Smooth muscle cell of the brain vasculature (primary cell): Measurements from ENCODE around the gene AMACR.
A peak's percentile ranks its signal among the peaks of the same experiment; 100 is the strongest.

Source experiments
- DNase-seq: peaks from one replicate; pipeline ENCODE4 v3.0.0-alpha.2; 2012; ENCODE audit warnings: low read depth, low spot score

AMACR gene

GRCh38 chr5:34007201-34007620, 639 bp downstream of the AMACR start:
- DNase-seq = no peak

GRCh38 chr5:34005681-34006080, 2.2 kb downstream of the AMACR start:
- no peak for DNase-seq

DNA sequence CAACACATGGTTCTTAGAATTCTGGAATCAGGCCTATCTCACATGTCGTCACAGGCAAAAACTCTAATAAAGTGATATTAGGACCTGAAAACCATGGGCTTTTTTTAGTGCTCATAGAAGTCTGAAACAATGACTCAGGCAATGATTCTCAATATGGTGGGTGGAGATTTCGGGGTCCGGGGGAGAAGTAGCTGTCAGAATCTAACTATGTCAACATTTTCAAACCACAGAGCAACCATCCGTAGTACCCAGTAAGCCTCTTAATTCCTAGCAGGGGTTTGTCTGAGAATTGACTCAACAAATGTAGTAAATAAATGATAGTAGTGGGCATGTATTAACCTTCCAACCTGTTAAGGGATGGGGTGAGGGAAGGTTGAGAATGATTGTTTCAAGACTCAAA, 2.6 kb downstream of the AMACR start:
- no peak for DNase-seq

GRCh38 chr5:34003941-34004340, 3.9 kb downstream of the AMACR start:
- DNase-seq = no peak

GRCh38 chr5:34002629-34003328, 5.1 kb downstream of the AMACR start:
- DNase-seq = no peak

DNA sequence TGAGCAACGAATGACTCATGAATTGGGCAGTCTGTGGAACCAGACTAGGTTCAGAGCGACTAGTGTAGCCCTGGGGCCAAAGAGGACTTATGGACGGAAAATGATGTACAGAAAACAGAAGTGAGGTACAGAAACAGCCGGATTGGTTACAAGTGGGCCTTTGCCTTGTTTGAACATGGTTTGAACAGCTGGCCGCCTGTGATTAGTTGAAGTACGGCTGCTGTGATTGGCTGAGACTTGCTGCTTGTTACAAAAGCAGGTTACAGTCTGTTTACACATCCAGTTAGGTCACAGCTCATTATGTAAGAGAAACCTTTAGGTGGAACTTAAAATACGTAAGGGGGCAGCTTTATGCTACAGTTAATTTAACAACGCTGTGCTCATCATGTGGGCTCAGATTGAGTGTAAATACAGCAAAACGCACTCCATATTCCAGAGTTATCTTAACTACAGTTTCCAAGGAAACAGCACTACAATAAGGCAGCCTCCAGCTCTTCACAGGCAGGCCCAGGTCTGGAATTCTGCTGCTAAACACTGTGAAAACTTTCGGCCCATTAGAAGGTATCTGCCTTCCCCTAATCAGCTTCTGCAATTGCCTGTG, 6.5 kb downstream of the AMACR start:
- DNase-seq = no peak

DNA sequence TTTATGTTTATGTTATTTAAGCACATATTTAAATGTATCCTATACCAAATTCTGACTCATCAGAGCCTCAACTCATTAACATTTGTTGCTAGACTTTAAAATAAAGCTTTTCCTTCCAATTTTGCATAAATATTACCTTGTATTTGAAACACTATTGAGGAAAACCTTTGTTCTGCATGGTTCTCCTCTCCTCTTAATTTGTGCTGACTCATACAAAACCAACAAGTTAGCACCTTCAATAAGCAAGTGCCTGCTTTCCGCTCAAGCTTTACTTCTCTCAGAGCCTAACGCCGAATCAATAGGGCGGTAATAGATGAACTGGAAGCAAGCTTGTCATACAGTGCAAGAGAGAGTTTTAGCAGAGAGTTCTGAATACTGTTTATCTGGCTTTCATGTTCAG, 7.9 kb downstream of the AMACR start:
- DNase-seq = no peak

DNA sequence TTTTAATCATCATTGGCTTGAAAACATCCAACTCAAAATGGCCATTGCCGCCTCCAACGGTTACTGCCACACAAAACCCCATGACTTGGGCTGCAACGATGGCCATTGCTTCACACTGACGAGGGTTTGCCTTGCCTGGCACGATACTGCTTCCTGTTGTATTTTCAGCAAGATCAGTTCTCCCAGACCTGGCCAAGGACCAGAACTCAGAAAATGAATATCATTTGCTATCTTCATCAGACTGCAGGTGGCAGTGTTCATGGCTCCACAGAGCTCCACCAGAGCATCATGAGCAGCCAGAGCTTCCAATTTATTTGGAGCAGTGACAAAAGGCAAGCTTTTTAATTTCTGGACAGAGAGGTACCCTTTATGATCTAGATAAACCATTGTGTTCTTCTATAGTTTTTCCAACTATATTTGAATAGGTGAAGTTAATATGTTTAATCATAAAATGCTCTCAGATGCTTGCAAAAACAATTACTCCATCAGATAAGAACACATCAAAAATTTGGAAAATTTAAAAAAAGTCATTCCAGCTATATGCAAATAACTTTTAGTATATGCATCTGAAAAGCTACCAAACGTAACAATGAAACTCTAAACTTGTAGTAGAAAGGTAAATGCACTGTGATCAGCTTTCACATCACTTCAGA, 10.4 kb downstream of the AMACR start:
- DNase-seq = peak; percentile 52

DNA sequence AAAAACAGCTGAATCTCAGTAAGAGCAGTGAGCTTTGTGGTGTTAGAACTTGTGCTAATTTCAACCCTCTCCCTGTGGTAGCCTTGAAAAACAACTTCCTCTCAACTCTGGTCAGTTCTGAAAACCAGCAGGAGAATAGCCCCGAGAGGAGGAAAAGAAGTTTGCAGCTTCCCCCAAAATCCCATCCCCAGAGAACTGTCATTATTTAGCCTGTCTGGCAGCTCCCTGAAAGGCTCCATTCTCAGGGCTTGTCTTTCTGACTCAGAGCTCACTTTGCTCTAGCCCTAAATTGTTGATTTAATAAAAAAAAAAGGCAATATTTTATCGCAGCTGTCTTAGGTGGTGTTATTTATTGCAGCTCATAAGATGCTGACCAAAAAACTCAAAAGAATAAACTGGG, 12.0 kb downstream of the AMACR start:
- no peak for DNase-seq

DNA sequence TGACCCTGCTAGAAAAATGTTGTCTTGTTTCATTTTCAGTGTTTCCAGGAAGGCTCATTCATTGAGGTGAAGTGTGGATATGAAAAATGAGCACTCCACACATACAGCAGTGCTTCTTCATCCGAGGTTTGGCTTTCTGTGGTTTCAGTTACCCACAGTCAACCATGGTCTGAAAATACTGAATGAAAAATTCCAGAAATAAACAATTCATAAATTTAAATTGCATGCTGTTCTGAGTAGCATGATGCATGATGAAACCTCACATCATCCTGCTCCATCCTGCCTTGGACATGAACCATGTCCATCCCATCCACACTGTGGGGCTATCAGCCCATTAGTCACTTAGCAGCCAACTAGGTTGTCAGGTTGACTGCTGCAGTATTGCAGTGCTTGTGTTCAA, 13.0 kb downstream of the AMACR start:
- no peak for DNase-seq

GRCh38 chr5:33992864-33993263, 15.0 kb downstream of the AMACR start:
- no peak for DNase-seq

GRCh38 chr5:33985447-33985846, 22.4 kb downstream of the AMACR start:
- DNase-seq = no peak

DNA sequence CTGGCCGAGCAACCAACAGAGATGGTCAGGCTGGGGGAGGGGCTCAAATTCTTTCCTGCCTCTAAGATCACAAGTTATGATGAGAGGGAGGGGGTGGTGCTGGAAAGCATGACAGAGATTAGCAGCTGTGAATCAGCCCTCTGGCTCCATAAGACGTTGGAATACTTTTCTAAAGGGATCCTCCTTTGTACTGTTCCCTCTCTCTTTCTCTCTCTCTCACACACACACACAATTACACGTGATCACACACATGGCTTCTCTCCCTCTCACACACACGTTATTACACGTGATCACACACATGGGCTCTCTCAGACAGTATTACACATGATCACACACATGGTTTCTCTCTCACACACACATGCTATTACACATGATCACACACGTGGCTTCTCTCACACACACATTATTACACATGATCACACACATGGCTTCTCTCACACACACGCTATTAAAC, 23.2 kb downstream of the AMACR start, which contains the start of gene SLC45A2:
Gene SLC45A2, minus strand, starts transcription at position 23 of the 454 bp plus-strand sequence. CDS start 110 bp downstream, outside the sequence.
- no peak for DNase-seq

GRCh38 chr5:33984178-33984577, 23.7 kb downstream of the AMACR start:
- no peak for DNase-seq

- no peak for DNase-seq
These were observed 26.3 kb downstream of the AMACR start for GRCh38 chr5:33981408-33982162.

GRCh38 chr5:33980030-33980429, 27.8 kb downstream of the AMACR start:
- DNase-seq = no peak

DNA sequence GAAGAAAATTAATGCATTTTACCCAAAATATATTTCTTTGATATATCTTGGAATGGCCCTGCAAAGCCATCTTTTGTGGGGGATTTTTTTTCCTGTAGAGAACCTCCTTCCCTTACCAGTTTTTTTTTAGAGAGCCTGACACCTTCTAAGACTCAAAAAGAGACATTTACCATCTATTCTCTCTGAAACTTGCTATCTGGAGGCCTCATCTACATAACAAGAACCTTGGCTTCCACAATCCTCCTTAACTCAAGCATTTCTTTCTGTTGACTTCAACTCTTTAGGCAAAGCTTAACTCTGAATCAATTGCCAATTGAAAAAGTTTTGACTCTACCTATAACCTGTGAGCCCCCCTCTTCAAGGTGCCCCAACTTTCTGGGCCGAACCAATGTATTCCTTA, 29.5 kb downstream of the AMACR start:
- DNase-seq = no peak

DNA sequence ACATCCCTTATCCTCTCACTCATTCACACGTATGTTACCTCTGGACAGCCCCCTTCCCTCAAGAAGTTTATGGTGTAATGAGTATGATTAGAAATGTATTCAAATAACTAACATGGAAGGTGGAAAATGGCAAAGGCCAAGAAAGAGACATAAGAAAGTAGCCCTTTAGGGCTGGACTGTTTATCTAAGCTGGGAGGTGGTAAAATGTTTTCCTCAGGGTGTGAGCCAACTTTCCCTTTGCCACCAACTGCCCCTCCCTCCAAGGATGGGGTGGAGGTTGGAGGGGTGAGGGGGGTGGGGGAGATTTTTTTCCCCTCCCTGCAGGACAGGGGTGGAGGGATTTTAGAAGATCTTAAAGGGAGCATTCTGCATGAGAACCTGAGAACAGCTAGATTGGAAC, 31.5 kb downstream of the AMACR start:
- no peak for DNase-seq

- no peak for DNase-seq
These were observed 32.0 kb downstream of the AMACR start for GRCh38 chr5:33975852-33976251.

DNA sequence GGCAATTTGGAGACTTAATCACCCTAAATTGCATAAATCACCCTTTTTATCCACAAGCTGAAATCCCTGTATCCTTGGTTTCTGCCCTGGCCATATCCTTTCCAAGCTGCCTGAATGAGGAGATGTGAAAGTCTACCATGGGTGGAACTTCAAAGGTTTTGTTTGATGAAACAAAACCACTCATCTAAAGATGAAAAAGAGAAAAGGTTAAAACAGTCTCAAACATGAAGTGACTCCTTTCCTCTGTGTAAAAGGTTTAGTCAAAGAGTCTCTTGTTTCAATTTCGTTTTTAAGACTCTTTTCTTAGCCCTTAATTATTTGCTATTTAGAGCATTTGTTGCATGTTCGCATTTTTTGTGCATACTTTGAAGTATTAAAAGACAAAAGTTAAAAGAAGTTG, 34.6 kb downstream of the AMACR start:
- no peak for DNase-seq

- DNase-seq = peak; percentile 39
These were observed 38.0 kb downstream of the AMACR start for GRCh38 chr5:33969572-33970452.
